AG10803 (cell line): ENCODE data around the gene RAG1.

ENCODE experiments used
- DNase-seq: peaks from one replicate; pipeline ENCODE4 v3.0.0; 2010; ENCODE audit warnings: low read depth
- H3K4me3 ChIP-seq: 2 replicates; pipeline ENCODE4 v1.5.1; 2011; ENCODE audit warnings: mild to moderate bottlenecking, low read length, control low read depth
- CTCF ChIP-seq: conservative IDR thresholded peaks from 2 replicates; pipeline ENCODE4 v1.5.1; 2011; ENCODE audit warnings: mild to moderate bottlenecking, low read length, control low read depth, inconsistent platforms

Gene RAG1

GRCh38 chr11:36601155-36601554 is 33.3 kb downstream of the RAG1 start:
- DNase-seq: no peak
- TF ChIP-seq CTCF: no peak
- H3K4me3 ChIP-seq: no peak overlapping the region

GRCh38 chr11:36602135-36602534 is 34.3 kb downstream of the RAG1 start:
- DNase-seq: no peak
- TF ChIP-seq CTCF: no peak
- H3K4me3 ChIP-seq: no peak overlapping the region

GRCh38 chr11:36605221-36606216 is 37.7 kb downstream of the RAG1 start:
- no peak for DNase-seq
- H3K4me3 ChIP-seq: no peak overlapping the region

GRCh38 chr11:36608491-36609199 is 40.8 kb downstream of the RAG1 start:
- H3K4me3 ChIP-seq: no peak overlapping the region
- no peak for TF ChIP-seq CTCF
- no peak for DNase-seq

More at GRCh38 chr11:36605221-36606216, 37.7 kb downstream of the RAG1 start:
- no peak for TF ChIP-seq CTCF

GRCh38 chr11:36609383-36609782 is 41.6 kb downstream of the RAG1 start:
- DNase-seq: no peak
- no peak for TF ChIP-seq CTCF
- no peak overlapping the region for H3K4me3 ChIP-seq

GRCh38 chr11:36615826-36616225 is 48.0 kb downstream of the RAG1 start:
- H3K4me3 ChIP-seq: no peak overlapping the region
- DNase-seq: no peak
- no peak for TF ChIP-seq CTCF
